Dedifferentiated amniotic fluid mesenchymal stem cell (primary cell): Measurements from ENCODE around the gene FARS2.
"Not testable (repeated sequence)": the region's sequence is repeated elsewhere in the genome, so short reads cannot be mapped to it uniquely, and the experiment has no call there.

Experiments used
- DNase-seq: peaks from one replicate; pipeline ENCODE4 v3.0.0-alpha.2; 2016; ENCODE audit errors: extremely low spot score

FARS2 gene

GRCh38 chr6:5664149-5664548 is 402.8 kb downstream of the FARS2 start:
- DNase-seq = no peak

- no peak for DNase-seq
Observed at GRCh38 chr6:5665173-5665572, 403.9 kb downstream of the FARS2 start.

GRCh38 chr6:5665667-5666066 is 404.4 kb downstream of the FARS2 start:
- no peak for DNase-seq

GRCh38 chr6:5666695-5667094 is 405.4 kb downstream of the FARS2 start:
- DNase-seq = no peak

- DNase-seq = no peak
Observed at GRCh38 chr6:5667737-5668136, 406.4 kb downstream of the FARS2 start.

GRCh38 chr6:5670381-5670780 is 409.1 kb downstream of the FARS2 start:
- no peak for DNase-seq

- no peak for DNase-seq
Observed at GRCh38 chr6:5670811-5671561, 409.7 kb downstream of the FARS2 start.

- DNase-seq = no peak
Observed at GRCh38 chr6:5671601-5672559, 410.6 kb downstream of the FARS2 start.

GRCh38 chr6:5672581-5673011 is 411.3 kb downstream of the FARS2 start:
- DNase-seq = peak; percentile 88

GRCh38 chr6:5673019-5673790 is 411.9 kb downstream of the FARS2 start:
- DNase-seq = no peak

GRCh38 chr6:5674141-5674540 is 412.8 kb downstream of the FARS2 start:
- no peak for DNase-seq

- no peak for DNase-seq
Observed at GRCh38 chr6:5674721-5675120, 413.4 kb downstream of the FARS2 start.

GRCh38 chr6:5676701-5677100 is 415.4 kb downstream of the FARS2 start:
- no peak for DNase-seq

- no peak for DNase-seq
Observed at GRCh38 chr6:5677219-5678000, 416.1 kb downstream of the FARS2 start.

GRCh38 chr6:5679270-5679669 is 418.0 kb downstream of the FARS2 start:
- no peak for DNase-seq

GRCh38 chr6:5679691-5680090 is 418.4 kb downstream of the FARS2 start:
- DNase-seq = no peak

- no peak for DNase-seq
Observed at GRCh38 chr6:5680095-5680494, 418.8 kb downstream of the FARS2 start.

- no peak for DNase-seq
Observed at GRCh38 chr6:5681480-5681879, 420.2 kb downstream of the FARS2 start.

GRCh38 chr6:5682530-5682929 is 421.2 kb downstream of the FARS2 start:
- DNase-seq = no peak

GRCh38 chr6:5683747-5684146 is 422.4 kb downstream of the FARS2 start:
- not testable (repeated sequence) for DNase-seq
